ENCODE measurements around the gene PRKG1.

Gene PRKG1

DNA sequence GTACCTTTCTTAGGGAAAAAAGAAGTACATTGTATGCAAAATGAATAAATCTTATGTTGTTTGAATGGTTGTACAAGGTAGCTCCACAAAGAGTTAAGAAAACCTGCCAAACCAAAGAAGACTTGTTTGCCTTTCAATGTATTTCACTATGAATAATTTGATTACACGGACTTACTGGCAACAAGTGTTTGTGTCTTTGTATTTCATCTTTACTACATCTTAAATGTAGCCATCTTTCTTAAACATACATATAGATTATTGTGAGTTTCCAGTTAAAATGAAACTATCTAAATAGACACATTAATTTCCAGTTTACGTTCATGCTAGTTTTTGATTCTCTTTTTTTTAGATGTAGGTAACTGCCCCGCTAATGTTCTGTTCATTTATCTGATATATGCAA lies 2.8 kb downstream of the PRKG1 start:
- no peak for DNase-seq

DNA sequence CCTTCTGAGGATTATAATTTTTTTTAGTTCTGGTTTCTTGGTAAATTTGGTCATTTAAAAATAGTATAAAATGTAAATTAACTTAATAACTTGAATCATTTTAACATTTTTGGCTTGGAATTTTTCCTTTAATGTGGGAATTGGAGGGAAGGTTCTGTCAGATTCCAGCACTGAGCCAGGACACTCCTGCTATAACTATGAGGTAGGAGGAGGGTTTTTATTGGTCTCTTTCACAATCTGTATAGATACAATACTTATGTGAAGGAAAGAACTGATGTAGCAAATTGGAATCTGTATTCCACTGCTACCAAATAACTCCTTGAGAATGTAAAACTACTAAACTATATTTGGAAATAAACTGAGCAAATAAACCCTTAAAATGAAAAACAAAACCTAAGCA lies 3.2 kb downstream of the PRKG1 start:
- DNase-seq: no peak

DNA sequence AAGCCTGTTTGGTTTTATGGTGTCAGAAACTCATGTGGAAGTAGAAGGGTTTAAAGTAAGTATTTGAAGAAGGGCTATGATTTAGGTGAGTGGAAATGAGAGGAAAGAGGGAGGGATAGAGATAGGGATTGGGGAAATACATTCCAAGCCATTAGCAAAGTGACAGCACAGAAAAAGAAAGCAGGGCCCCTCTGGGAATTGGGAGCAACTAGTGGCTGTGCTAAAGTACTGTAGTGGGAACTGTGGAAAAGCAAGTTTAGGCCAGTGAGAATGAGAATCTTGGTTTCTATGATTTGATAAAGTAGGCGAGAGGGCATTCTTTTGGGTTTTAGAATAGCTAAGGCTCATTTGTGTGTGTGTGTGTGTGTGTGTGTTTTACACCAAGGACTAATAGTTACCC lies 5.0 kb downstream of the PRKG1 start:
- no peak for DNase-seq

DNA sequence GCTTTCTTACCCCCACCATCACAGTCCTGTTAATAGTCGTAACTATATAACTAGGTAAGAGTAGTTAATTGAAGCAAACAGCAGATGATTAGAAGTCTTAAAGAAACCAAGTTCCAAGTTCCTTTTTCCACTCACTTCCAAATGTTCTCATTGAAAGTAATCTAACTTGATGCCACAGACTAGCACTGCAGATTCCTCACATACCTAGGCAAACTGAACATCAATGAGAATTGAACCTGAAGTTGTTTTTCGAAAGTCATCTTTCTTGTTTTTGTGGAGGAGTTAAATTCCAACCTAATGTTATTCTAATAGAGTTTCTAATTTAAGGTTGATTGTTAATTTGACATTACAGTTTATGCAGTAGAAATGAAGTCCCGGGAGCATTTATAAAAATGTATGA lies 5.5 kb downstream of the PRKG1 start:
- no peak for DNase-seq

GRCh38 chr10:51080311-51081006 lies 6.2 kb downstream of the PRKG1 start:
- DNase-seq: no peak

GRCh38 chr10:51082857-51083256 lies 8.6 kb downstream of the PRKG1 start:
- DNase-seq: no peak

DNA sequence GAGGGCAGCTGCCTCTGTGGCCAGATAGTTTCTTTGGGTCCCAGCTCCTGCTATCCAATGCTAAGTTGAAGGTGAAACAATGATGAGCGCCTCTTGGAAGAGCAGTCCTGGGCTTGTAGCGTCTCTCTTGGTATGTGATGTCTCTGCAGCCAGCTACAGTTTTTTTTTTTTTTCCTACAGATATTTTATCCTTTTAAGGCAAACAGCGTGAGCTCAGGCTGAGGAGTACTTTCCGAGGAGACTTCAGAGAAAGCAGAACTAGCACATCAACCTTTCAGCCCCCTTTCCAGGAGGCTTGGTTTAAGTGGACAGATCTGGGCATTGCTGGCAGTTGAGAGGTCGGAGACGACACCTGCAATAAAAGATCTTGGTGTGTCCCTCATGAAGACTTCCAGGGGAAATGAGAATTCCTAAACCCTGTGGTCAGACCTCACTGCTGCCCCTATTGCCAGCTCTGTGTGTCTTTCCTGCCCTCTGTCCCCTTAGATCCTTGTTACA lies 9.1 kb downstream of the PRKG1 start:
- no peak for DNase-seq

DNA sequence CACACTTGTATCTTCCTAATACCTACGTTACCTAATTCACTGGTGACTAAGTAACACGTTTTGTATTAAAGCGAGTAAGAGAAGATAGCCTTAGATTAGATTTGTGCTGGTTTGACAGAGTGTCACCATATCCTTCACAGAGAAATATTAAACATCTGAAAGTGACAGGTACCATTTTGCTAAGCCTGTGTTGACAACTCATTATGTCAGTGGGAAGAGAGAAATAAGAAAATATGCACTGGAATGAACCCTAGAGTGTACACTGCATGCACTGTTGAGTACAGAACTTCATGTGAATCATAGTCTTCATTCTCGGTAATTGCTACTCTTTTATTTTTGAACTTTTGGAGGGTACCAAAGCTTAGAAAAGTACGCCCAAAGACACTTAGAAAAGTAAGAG lies 10.9 kb downstream of the PRKG1 start:
- no peak for DNase-seq

- no peak for DNase-seq
Observed at GRCh38 chr10:51086710-51087109, 12.4 kb downstream of the PRKG1 start.

DNA sequence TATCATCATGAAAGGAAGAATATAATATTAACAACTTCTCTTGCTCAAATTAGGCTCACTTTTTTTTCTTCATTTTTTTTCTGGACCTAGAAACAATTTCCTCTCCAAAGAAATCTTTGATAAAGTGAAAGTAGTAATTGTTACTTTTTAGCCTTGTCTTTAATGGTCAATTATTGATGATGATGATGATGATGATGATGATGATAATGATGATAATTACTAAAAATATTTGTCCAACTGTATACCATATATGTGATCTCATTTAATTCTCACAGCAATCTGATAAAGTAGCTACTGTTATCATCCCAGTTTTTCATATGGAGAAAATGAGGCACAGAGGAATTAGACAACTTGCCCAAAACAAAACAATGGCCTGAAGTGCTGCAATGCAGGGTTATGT lies 12.8 kb downstream of the PRKG1 start:
- DNase-seq: no peak

- no peak for DNase-seq
Observed at GRCh38 chr10:51090190-51090589, 15.9 kb downstream of the PRKG1 start.

DNA sequence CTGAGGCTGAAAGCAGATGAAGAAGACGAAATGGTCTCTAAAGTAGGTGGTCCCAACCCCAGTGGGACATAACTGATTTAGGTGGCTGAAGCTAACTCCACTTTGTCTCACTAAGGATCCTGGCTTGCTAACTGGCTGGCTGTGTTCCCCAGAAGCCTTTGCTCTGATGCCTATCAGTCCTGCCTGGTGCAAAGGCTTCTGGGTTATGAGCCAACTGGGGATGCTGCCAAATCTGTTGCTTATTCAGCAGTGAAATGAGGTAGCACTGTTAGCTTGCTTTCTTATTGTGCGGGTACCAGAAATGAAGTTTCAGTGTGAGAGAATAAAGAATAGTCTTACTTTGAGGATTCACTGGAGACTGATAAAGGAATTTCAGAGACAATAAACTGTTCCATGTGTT lies 18.1 kb downstream of the PRKG1 start:
- no peak for DNase-seq

GRCh38 chr10:51095444-51095843 lies 21.2 kb downstream of the PRKG1 start:
- no peak for DNase-seq

DNA sequence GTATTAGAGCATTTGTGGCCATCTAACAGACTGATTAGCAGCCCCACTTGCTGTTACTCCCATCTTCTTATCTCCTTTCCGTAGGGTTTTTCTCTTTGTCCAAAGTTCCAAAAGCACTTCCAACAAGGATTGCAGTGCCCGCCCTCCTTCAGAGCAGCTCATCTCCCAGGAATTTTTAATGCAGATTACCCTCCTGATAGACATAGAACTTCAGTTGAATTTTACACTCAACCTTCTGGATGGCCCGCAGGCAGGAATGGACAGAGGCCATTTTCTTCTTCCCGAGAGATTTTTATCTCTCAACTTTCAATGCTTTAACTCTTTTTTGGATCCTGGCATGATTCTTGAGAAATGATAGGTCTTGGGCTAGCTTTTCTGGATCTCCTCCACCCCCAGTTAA lies 23.3 kb downstream of the PRKG1 start:
- DNase-seq: no peak

DNA sequence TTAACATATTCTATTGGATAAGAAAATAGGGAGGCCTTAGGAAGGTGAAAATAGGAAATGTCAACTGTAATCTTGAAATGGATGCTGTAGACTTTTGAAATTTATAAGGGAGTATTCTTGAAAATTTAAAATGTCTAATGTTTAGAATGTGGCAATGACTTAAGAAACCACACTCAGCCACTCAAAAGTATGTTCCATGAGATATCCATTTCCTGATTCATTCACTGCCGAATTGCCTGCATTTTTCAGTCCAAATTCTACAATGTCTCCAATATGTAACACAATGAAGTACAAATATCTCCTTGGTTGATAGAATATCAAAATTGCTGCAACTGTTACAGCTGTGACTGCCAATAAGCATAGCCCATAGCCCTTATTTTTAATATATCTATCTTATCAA lies 25.9 kb downstream of the PRKG1 start:
- no peak for DNase-seq

- DNase-seq: no peak
Observed at GRCh38 chr10:51103554-51104217, 29.4 kb downstream of the PRKG1 start.

GRCh38 chr10:51106311-51106945 lies 32.1 kb downstream of the PRKG1 start:
- DNase-seq: no peak

DNA sequence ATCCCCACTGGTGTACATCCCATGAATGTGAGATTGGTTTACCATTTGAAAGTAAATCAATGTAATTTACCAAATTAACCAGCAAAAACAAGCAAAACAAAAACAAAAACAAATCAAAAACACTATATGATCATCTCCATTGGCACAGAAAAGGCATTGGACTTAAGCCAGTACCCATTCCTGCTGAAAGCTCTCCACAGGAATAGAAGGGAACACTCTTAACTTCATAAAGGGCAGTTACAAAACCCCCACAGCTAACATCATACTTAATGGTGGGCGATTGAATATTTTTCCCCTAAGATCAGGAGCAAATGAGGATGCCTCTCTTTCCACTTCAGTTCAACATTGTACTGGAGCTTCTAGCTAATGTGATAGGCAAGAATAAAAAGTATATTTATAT lies 34.1 kb downstream of the PRKG1 start:
- DNase-seq: no peak

- no peak for DNase-seq
Observed at GRCh38 chr10:51109801-51110533, 35.7 kb downstream of the PRKG1 start.

GRCh38 chr10:51112013-51112412 lies 37.7 kb downstream of the PRKG1 start:
- DNase-seq: no peak

DNA sequence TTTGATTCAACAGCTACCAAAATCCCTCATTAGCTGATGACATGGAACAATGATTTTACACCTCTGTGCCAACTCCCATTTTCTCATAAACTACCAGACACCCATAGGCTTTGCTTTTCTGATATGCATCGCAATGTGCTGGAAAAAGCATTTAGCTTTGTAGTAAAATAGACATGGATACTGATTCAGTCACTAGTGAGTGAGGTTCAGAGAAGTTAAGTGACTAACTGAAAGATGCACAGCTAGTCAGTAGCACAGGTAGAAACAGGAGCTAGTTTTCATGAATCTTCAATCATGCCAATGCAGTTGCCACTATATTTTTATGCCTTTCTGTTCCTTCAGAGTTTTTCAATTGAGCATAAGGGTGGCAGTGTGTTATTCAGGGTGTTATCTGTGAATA lies 38.7 kb downstream of the PRKG1 start:
- no peak for DNase-seq

- DNase-seq: no peak
Observed at GRCh38 chr10:51117053-51117660, 42.9 kb downstream of the PRKG1 start.

- no peak for DNase-seq
Observed at GRCh38 chr10:51117794-51118193, 43.5 kb downstream of the PRKG1 start.

Measured in activated CD4-positive, alpha-beta T cell treated with anti-CD3 and anti-CD28 coated beads, Interleukin-10, Interleukin-2, amounts not matched to agents 100 ng/mL and 50 ng/mL, durations not matched to agents 16 hours and 8 hours (primary cell).